Fibroblast of villous mesenchyme (primary cell): ENCODE results near the gene MED13L. TPM values are rescaled to one million over a fixed set of nuclear protein-coding genes. Genes with fewer than 3 reads are reported as not detected.

ENCODE experiments used
- DNase-seq: peaks from one replicate; pipeline ENCODE4 v3.0.0-alpha.2; 2010; ENCODE audit warnings: low read depth
- H3K4me3 ChIP-seq: 2 replicates; pipeline ENCODE4 v1.5.1; 2011; ENCODE audit warnings: low read depth, mild to moderate bottlenecking, low read length
- CTCF ChIP-seq: IDR thresholded peaks from 2 replicates; pipeline ENCODE4 v1.5.1; 2012; ENCODE audit warnings: low read depth, mild to moderate bottlenecking, low read length; ENCODE audit not compliant: insufficient read depth
- total RNA-seq: library from RNA; depleted of rRNA; stranded (reverse); fragments of >200 nt; gene quantifications from 2 replicates; pipeline ENCODE4 v1.2.3, GENCODE V29; 2012

The MED13L gene
- total RNA-seq, 1 donor: 189 TPM

GRCh38 chr12:116298578-116298977 lies 21.1 kb upstream of the MED13L start:
- no peak overlapping the region for H3K4me3 ChIP-seq
- TF ChIP-seq CTCF: no peak
- DNase-seq: no peak

- no peak for TF ChIP-seq CTCF
- no peak for DNase-seq
- H3K4me3 ChIP-seq: no peak overlapping the region
Measured at GRCh38 chr12:116297224-116297834, 19.8 kb upstream of the MED13L start.

- no peak overlapping the region for H3K4me3 ChIP-seq
- DNase-seq: no peak
- no peak for TF ChIP-seq CTCF
Measured at GRCh38 chr12:116295327-116296263, 18.1 kb upstream of the MED13L start.

- TF ChIP-seq CTCF: no peak
- DNase-seq: no peak
Measured at GRCh38 chr12:116294454-116295165, 17.1 kb upstream of the MED13L start.

GRCh38 chr12:116293687-116294453 lies 16.4 kb upstream of the MED13L start:
- DNase-seq: no peak
- H3K4me3 ChIP-seq: no peak overlapping the region
- TF ChIP-seq CTCF: no peak

More at GRCh38 chr12:116294454-116295165, 17.1 kb upstream of the MED13L start:
- no peak overlapping the region for H3K4me3 ChIP-seq

GRCh38 chr12:116291218-116291617 lies 13.7 kb upstream of the MED13L start:
- H3K4me3 ChIP-seq: no peak overlapping the region
- no peak for DNase-seq
- no peak for TF ChIP-seq CTCF
